IMR-90 (cell line): ENCODE measurements around the gene VEGFC.

ENCODE experiments used
- CEBPB ChIP-seq: IDR thresholded peaks from 2 replicates; pipeline ENCODE4 v1.6.1; 2012; ENCODE audit warnings: low read depth, low read length, improper control_type of control experiment
- CHD1 ChIP-seq: IDR thresholded peaks from 2 replicates; pipeline ENCODE4 v1.6.1; 2012; ENCODE audit warnings: low read depth, low read length, improper control_type of control experiment
- CTCF ChIP-seq: conservative IDR thresholded peaks from 2 replicates; pipeline ENCODE4 v1.5.1; 2012; ENCODE audit warnings: mild to moderate bottlenecking, low read depth, low read length, improper control_type of control experiment
- FOS ChIP-seq: fragments of 150-350 bp; IDR thresholded peaks from 2 replicates; pipeline ENCODE4 v1.6.1; 2016; ENCODE audit warnings: low read depth, low read length
- MAFK ChIP-seq: IDR thresholded peaks from 2 replicates; pipeline ENCODE4 v1.6.1; 2012; ENCODE audit warnings: low read depth, low read length, improper control_type of control experiment
- MAZ ChIP-seq: IDR thresholded peaks from 2 replicates; pipeline ENCODE4 v1.6.1; 2012; ENCODE audit warnings: low read depth, mild to moderate bottlenecking, low read length, improper control_type of control experiment, moderate library complexity, borderline replicate concordance
- POLR2A ChIP-seq: IDR thresholded peaks from 2 replicates; pipeline ENCODE4 v1.6.1; 2012; ENCODE audit warnings: mild to moderate bottlenecking, low read depth, low read length
- RAD21 ChIP-seq: IDR thresholded peaks from 2 replicates; pipeline ENCODE4 v1.6.1; 2012; ENCODE audit warnings: low read length, improper control_type of control experiment
- RFX5 ChIP-seq: IDR thresholded peaks from 2 replicates; pipeline ENCODE4 v1.8.0; 2012; ENCODE audit warnings: low read depth, mild to moderate bottlenecking, low read length, moderate library complexity
- SMC3 ChIP-seq: fragments of 150-350 bp; IDR thresholded peaks from 2 replicates; pipeline ENCODE4 v1.6.1; 2016; ENCODE audit warnings: low read depth, mild to moderate bottlenecking, antibody characterized with exemption, low read length, moderate library complexity
- TF ChIP-seq, protein P1 (sequence below): fragments of 150-350 bp; IDR thresholded peaks from 2 replicates; pipeline ENCODE4 v1.6.1; 2017; ENCODE audit warnings: mild to moderate bottlenecking, antibody characterized with exemption, low read length, low read depth

DNA sequence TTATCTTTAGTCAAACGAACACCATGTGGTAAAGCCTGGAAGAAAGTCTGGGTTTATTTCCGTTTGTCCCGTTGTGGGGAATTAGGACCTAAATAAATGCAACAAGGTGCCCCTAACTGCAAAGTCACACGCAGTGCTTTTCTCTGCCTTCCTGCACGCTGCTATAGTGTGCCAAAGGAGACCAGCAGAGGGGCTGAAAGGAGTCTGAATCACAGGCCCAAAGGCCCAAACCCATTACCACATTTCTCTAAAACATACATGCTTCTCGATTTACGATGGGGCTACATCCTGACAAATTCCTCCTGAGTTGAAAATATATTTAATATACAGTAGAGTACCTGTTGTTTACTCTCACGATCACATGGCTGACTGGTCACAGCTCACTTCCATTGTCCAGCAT, 4.5 kb downstream of the VEGFC start:
- TF ChIP-seq, protein P1, sequence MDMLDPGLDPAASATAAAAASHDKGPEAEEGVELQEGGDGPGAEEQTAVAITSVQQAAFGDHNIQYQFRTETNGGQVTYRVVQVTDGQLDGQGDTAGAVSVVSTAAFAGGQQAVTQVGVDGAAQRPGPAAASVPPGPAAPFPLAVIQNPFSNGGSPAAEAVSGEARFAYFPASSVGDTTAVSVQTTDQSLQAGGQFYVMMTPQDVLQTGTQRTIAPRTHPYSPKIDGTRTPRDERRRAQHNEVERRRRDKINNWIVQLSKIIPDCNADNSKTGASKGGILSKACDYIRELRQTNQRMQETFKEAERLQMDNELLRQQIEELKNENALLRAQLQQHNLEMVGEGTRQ, result no peak
- TF ChIP-seq CTCF (no peak), POLR2A (no peak), FOS (no peak), MAZ (no peak), RFX5 (no peak), MAFK (no peak), RAD21 (no peak), SMC3 (no peak), CEBPB (no peak), CHD1 (no peak)
